Mucosa of descending colon (tissue), 3 donors: ENCODE results near the gene TOX2. TPM values are rescaled to one million over a fixed set of nuclear protein-coding genes. Genes with fewer than 3 reads are reported as not detected.

Source experiments
- ATAC-seq: fragments of 200-7000 bp; cut with Tn5 transposase; one replicate; pipeline ENCODE4 v1.9.1; 2020; ENCODE audit warnings: mild to moderate bottlenecking, moderate library complexity
- DNase-seq, 3 donors: peaks; one replicate each; pipeline ENCODE4 v3.0.0-alpha.2; 2020
- H3K36me3 ChIP-seq: fragments of 200-600 bp; one replicate; pipeline ENCODE4 v1.8.0; 2021; ENCODE audit warnings: low read depth, mild to moderate bottlenecking
- H3K4me1 ChIP-seq: fragments of 200-600 bp; one replicate; pipeline ENCODE4 v1.8.0; 2021; ENCODE audit warnings: low read depth, mild to moderate bottlenecking
- H3K4me3 ChIP-seq: fragments of 200-600 bp; one replicate; pipeline ENCODE4 v1.8.0; 2021; ENCODE audit warnings: mild to moderate bottlenecking
- H3K9me3 ChIP-seq: fragments of 200-600 bp; one replicate; pipeline ENCODE4 v1.8.0; 2021; ENCODE audit warnings: mild to moderate bottlenecking
- CTCF ChIP-seq: fragments of 200-600 bp; IDR thresholded peaks from one replicate; pipeline ENCODE4 v1.8.0; 2022; ENCODE audit warnings: antibody characterized with exemption, mild to moderate bottlenecking
- intact Hi-C, 2 donors: fragments of 100-400 bp; cut with DNase I in 1 of 2; cut with micrococcal nuclease in 1 of 2; formaldehyde crosslinking; loops; one replicate each; pipeline versions ENCODE4 v1.11.0 to v1.11.1; 2022; cut with DNase I, micrococcal nuclease
- total RNA-seq, 3 donors: library from RNA; stranded (reverse); fragmentation: NEBNext Ultra II Directional in 2 of 3; extraction: Animal tissue kit (Norgen Biotek cat#: 25700) in 2 of 3; gene quantifications; one replicate each; pipeline versions ENCODE4 v1.2.1 to v1.2.4, GENCODE V29; 2021 to 2023
- donor health status: DM: no; HTN: no; CAD: no; lungs with moderate emphysema.
- donor health status: DM: no; HTN: no; CAD: no.
- donor health status: DM: no; HTN: yes; CAD: no.

TOX2 gene
- total RNA-seq, 3 donors from 2014 or later = 2.9 to 6.1 (median 5.5) TPM

GRCh38 chr20:44117296-44118184, 202.9 kb downstream of the TOX2 start:
- intact Hi-C loops = loop anchor here (2.0 to 5.0 kb wide), 2 partner anchors 73 to 75 kb away; no protein-coding TSS in a partner anchor
- no peak for TF ChIP-seq CTCF
- H3K4me3 ChIP-seq = no peak overlapping the region
- no peaks in the 10 kb centered on the region for H3K4me1 ChIP-seq
- ATAC-seq (no peak), DNase-seq (no peak)
- H3K9me3 ChIP-seq = no peaks in the 10 kb centered on the region
- no peaks in the 10 kb centered on the region for H3K36me3 ChIP-seq

- no peak for ATAC-seq
- intact Hi-C loops = loop anchor here in 1 of 2 donors (5.0 kb wide), 1 partner anchor 74 kb away; no protein-coding TSS in a partner anchor
- no peak for DNase-seq
- H3K36me3 ChIP-seq = no peaks in the 10 kb centered on the region
- no peak overlapping the region for H3K4me3 ChIP-seq
- no peaks in the 10 kb centered on the region for H3K4me1 ChIP-seq
- TF ChIP-seq CTCF = no peak
- no peaks in the 10 kb centered on the region for H3K9me3 ChIP-seq
These were observed 203.8 kb downstream of the TOX2 start for GRCh38 chr20:44118185-44119033.

Other genes with a start within 250 kb of the TOX2 start
- gene MYBL2, start 247.7 kb upstream of the TOX2 start, total RNA-seq = 10 to 100 TPM in 1 of 3 donors, 1 to 10 TPM in 2; 1.9 to 19.5 (median 5.1) TPM
- gene GTSF1L, start 187.8 kb upstream of the TOX2 start, total RNA-seq = not detected